ENCODE results near the gene PAK1.
"Not testable (repeated sequence)": the region's sequence is repeated elsewhere in the genome, so short reads cannot be mapped to it uniquely, and the experiment has no call there.

PAK1 gene

DNA sequence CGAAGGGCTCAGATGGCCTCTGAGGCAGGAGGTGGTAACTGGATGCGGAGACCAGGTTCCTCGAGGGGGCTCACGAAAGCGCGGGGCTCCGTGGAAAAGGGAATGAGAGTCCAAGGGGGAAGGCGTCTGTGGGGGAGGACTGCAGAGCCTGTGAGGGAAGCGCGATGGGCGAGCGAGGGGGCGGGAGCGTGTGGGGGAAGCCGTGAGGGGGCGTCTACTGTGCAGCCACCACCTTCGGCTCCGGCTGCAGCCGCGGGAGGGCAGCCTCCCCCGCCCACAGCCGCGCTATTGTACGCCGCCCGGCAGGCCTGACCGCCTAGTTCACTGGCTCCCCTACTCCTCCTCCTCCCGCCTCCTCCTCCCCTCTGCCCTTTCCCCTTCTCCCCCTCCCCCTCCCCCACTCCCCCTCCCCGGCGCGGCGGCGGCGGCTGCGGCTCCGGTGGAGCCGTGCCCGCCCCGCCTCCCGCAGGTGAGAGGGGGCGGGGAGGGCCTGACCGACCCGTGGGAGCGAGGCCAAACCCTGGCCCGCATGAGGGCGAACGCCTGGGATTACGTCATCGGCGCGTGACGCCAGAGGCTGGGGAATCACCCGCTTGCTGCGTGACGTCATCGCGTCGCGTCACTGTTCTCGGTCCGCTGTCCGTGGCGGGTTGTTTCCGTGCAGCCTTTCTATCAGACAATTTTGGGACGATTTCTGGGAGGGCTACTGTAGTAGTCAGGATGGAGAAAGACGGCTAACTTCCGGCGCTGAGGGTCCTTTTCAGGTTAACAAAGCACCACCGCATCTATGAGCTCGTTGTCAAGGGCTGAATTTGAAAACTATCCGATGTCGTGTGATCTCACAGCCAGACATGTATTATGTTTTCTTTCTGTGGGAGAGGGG, at the start of gene PAK1:
PAK1 (minus strand) TSS at position 294 of the 883 bp plus-strand sequence. CDS start 81,574 bp downstream, outside the sequence.
- peak; percentile 61 for DNase-seq

GRCh38 chr11:77522215-77522614, 48.3 kb upstream of the PAK1 start:
- DNase-seq = no peak

DNA sequence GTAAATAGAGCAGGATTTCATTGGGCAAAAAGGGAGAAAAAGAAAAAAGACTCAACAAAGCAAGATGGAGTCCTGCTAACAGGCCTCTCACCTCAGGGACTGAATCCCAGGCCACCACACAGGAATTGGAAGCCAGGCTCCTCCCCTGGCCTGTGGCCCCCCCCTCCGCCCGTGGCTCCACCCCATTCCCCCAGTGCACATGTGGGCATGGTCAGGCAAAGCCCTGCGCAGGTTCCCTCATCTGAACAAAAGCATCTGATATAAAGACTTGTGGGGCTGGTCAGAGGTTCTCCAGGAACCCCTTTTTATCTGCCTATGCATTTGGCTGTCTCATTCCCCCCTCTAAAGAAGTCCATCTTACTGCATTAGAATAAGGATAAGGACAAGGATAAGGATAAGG, 46.0 kb upstream of the PAK1 start:
- no peak for DNase-seq

DNA sequence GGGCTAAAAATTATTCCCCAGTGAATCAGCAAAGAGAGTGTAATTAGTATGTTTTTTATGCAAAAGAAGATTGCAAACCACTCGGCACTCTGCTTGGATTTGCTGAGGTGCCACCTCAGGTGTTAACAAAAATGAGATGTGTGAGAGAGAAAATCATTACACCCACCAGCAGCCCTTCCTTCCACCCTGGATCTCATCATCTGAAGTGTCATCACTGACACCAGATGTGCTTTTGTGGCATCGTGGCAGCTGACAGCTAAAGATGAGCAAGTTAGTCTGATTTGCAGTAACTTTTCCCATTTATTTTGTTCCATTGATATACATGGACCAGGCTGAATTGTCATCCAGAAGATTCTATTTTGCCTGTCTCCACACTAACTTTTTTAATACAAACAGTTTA, 44.6 kb upstream of the PAK1 start:
- DNase-seq = no peak

GRCh38 chr11:77517753-77518152, 43.9 kb upstream of the PAK1 start:
- DNase-seq = no peak

- peak; percentile 37 for DNase-seq
Observed at GRCh38 chr11:77517226-77517625, 43.3 kb upstream of the PAK1 start.

DNA sequence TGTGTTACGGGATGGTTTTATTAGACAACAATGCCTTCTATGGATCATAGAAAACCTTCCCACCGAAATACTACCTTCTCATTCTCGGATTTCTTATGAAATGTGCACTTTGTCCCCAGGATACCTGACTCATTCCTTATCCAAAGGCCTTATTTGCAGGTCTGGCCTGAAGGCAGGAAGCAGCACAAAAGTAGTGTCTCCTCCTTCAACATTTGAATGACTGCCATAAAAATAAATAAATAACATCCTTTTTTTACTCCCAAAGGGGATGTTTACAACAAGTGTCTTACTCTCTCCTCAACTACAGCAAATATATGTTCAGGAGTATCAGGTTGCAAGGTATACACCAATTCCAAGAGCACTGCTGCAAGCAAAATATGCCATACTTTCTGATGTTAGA, 41.6 kb upstream of the PAK1 start:
- DNase-seq = no peak

DNA sequence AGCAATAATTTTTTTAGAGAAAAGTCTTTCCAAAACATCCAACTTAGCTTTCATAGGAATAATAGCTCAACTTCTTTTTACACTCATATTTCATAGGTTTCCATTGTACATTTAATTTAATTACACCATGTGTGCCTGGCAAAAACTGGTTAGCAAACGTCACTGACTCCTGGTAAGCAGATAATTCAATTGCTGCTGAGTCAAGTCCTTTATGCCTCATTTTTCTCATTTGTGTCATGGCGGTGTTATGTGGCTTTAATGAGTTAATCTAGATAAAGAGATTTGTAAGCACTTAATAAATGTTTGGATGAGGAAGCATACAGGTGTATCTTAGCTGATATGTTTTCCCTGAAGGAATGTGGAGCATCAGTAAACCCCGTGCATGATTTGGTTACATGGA, 41.2 kb upstream of the PAK1 start:
- DNase-seq = no peak

GRCh38 chr11:77512092-77512491, 38.2 kb upstream of the PAK1 start:
- no peak for DNase-seq

GRCh38 chr11:77510851-77511250, 37.0 kb upstream of the PAK1 start:
- DNase-seq = no peak

GRCh38 chr11:77510095-77510494, 36.2 kb upstream of the PAK1 start:
- no peak for DNase-seq

GRCh38 chr11:77508019-77508418, 34.1 kb upstream of the PAK1 start:
- DNase-seq = no peak

DNA sequence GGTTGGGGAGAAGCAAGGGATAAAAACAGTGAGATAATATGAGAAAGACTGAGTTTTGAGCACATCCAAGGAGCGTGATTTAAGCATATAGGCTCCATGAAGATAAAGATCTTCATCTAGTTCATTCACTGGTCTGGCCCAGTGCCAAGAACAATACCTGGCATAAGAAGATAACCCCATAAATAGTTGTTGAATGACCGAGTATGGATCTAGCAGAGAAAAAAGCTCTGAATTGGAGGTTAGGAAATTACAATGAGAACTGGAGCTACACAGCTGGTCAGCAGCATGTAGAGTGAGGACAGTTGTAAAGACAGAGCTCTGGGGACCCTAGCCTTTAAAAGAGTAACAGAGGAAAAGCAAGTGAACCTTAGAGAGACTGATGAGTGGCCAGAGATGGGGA, 33.0 kb upstream of the PAK1 start:
- no peak for DNase-seq

- DNase-seq = no peak
Observed at GRCh38 chr11:77505956-77506355, 32.1 kb upstream of the PAK1 start.

GRCh38 chr11:77503006-77503405, 29.1 kb upstream of the PAK1 start:
- peak; percentile 67 for DNase-seq

DNA sequence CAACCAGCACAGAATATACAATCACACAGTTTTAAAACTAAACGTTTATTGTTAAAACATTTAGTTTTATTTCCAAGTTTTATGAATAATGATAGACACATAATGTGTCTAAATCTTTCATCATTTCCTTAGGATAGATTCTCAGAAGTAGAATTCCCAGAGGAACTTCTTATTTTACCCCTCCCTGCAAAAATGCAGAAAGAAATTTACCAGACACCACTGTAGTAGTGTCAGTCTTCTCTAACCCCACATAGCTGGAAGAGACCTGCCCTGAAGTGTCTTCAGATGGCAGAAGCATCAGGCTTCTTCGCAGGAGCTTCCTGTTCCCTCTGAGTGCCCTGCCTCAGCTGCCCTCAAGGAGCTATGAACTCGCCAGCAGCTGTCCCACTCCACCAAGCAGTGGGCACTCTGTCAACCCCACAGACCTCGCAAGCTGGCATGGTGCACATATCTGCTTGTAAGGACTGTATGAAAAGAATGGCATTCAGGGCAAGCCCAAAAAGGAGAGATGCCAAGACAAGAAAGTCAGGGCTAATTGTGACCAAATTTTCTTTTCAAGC, 28.5 kb upstream of the PAK1 start:
- peak; percentile 41 for DNase-seq

GRCh38 chr11:77501758-77502157, 27.9 kb upstream of the PAK1 start:
- DNase-seq = no peak

GRCh38 chr11:77497368-77497767, 23.5 kb upstream of the PAK1 start:
- DNase-seq = no peak

DNA sequence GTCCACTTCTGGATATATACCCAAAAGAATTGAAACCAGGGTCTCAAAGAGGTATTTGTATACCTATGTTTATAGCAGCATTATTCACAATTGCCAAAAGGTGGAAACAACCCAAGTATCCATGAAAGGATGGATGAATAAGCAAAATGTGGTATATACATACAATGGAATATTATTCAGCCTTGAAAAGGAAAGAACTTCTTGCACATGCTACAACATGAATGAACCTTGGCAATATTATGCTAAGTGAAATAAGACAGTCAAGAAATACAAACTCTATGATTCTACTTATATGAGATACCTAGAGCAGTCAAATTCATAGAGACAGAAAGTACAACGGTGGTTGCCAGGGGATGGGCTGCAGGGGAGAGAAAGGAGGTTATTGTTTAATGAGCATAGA, 21.6 kb upstream of the PAK1 start:
- no peak for DNase-seq

GRCh38 chr11:77490035-77490434, 16.1 kb upstream of the PAK1 start:
- DNase-seq = not testable (repeated sequence)

DNA sequence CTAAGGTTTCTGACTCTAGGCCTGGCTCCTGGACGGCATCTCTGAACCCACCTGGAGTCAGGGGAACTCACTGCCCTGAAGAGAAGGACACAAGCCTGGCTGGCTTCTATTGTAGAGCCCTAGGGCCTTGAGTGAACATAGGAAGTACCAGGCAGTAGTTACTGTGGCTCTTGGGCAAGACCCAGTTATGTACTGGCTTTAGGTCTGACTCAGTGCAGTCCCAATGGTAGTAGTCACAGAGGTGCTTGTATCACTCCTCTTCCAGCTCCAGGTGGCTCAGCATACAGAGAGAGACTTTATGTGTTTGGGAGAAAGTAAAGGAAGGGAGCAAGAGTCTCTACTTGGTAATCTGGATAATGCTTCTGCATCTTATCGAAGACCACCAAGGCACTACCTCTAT, 13.9 kb upstream of the PAK1 start:
- DNase-seq = no peak

DNA sequence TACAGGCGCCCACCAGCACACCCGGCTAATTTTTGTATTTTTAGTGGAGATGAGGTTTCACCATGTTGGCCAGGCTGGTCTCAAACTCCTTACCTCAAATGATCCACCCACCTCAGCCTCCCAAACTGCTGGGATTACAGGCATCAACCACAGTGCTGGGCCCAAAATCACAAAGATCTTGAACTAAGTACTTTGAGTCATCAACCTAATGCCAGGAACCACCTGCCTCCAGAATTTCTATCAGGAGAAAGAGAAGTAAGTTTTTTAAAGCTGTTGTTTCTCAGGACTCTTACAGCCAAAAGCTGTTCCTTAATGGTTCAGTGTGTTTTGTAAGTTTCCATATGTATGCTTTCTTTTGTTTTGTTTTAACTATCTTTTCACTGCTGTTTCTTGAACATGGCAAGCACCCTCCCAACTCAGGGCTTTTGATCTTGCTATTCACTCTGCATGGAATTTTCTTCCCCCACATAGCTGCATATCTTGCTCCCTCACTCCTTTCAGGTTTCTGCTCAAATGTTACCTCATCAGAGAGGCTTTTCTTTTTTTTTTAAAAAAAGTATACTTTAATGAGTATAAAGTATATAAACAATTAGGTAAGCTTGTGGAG, 6.0 kb upstream of the PAK1 start:
- no peak for DNase-seq

GRCh38 chr11:77475206-77475605, 1.3 kb upstream of the PAK1 start:
- DNase-seq = no peak

DNA sequence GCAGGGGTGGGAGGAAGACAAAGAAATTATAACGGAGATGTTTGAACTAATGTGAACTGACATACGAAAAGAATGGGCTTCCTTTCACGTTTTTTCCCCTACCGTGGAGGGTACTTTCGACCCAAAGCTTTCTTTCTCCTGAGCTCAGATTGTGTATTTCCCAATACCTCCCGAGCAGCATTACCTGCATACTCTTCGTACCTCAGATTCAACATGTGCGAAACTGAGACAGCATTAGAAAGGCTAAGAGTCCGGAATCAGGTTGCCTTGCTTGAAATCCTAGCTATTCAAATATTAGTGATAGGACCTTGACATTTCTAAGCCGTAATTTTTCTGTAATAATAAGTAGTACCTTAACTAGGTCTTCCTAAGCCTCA, 778 bp upstream of the PAK1 start:
- DNase-seq = no peak
